Gastrocnemius medialis (tissue), 4 donors: ENCODE results near the gene FAM200B. TPM values are rescaled to one million over a fixed set of nuclear protein-coding genes. Genes with fewer than 3 reads are reported as not detected.

Source experiments
- ATAC-seq, 2 donors: fragments of 150-250 bp; one replicate each; pipeline ENCODE4 v1.9.1; 2016
- DNase-seq, 2 donors: peaks; one replicate each; pipeline ENCODE4 v3.0.0-alpha.2; 2019
- H3K27ac ChIP-seq, 4 donors: fragments of 200-600 bp; sonication (generic); 1 replicate in 1 of 4; 2 replicates in 3 of 4; pipeline ENCODE4 v1.5.1; 2016 to 2018; ENCODE audit warnings: mild to moderate bottlenecking in 2 of 4, moderate library complexity in 1 of 4
- H3K27me3 ChIP-seq, 3 donors: fragments of 200-600 bp; sonication (generic) in 2 of 3; 1 replicate in 1 of 3; 2 replicates in 2 of 3; pipeline versions ENCODE4 v1.5.1 to v1.6.0; 2016 to 2019; ENCODE audit warnings: mild to moderate bottlenecking in 1 of 3, moderate library complexity in 1 of 3
- H3K36me3 ChIP-seq, 2 donors: fragments of 200-600 bp; sonication (generic) in 1 of 2; one replicate each; pipeline ENCODE4 v1.5.1; 2017 to 2018
- H3K4me1 ChIP-seq, 2 donors: fragments of 200-600 bp; sonication (generic) in 1 of 2; one replicate each; pipeline ENCODE4 v1.5.1; 2016 to 2017; ENCODE audit warnings: mild to moderate bottlenecking in 2 of 2
- H3K4me3 ChIP-seq, 4 donors: fragments of 200-600 bp; sonication (generic) in 3 of 4; 1 replicate in 1 of 4; 2 replicates in 3 of 4; pipeline ENCODE4 v1.5.1; 2016 to 2019; ENCODE audit warnings: mild to moderate bottlenecking in 2 of 4
- H3K9me3 ChIP-seq, 3 donors: fragments of 200-600 bp; sonication (generic) in 2 of 3; 1 replicate in 1 of 3; 2 replicates in 2 of 3; pipeline ENCODE4 v1.5.1; 2016 to 2019
- CTCF ChIP-seq, 5 experiments: fragments of 450-650 bp in 3 of 5; fragments of 200-600 bp in 2 of 5; sonication (generic) in 2 of 5; IDR thresholded peaks in 4 of 5; conservative IDR thresholded peaks in 1 of 5; 1 replicate in 4 of 5; 2 replicates in 1 of 5; pipeline ENCODE4 v1.5.1; 2016 to 2019; ENCODE audit warnings: antibody characterized with exemption in 5 of 5, mild to moderate bottlenecking in 3 of 5, moderate library complexity in 3 of 5
- POLR2A ChIP-seq, 2 donors: fragments of 450-650 bp; IDR thresholded peaks; one replicate each; pipeline ENCODE4 v1.6.1; 2017; ENCODE audit warnings: antibody characterized with exemption in 2 of 2, mild to moderate bottlenecking in 2 of 2, moderate library complexity in 2 of 2
- in situ Hi-C, 4 donors: fragments of 200-750 bp; cut with MboI; loops; one replicate each; pipeline versions ENCODE4 v1.15.0 to v1.8.0; 2017; ENCODE audit warnings: low sequenced_read_pairs in 4 of 4
- intact Hi-C: fragments of 100-400 bp; cut with DNase I; formaldehyde crosslinking; loops from one replicate; pipeline ENCODE4 v1.15.1; 2023; ENCODE audit warnings: low total_unique reads
- total RNA-seq, 4 donors: library from RNA; depleted of rRNA; stranded (reverse); fragments of >200 nt; gene quantifications; one replicate each; pipeline versions ENCODE4 v1.1.0 to v1.2.3, GENCODE V29; 2016

Gene FAM200B
- total RNA-seq, 4 donors from 2014 or later = 16.5 to 33.3 (median 21.1) TPM

DNA sequence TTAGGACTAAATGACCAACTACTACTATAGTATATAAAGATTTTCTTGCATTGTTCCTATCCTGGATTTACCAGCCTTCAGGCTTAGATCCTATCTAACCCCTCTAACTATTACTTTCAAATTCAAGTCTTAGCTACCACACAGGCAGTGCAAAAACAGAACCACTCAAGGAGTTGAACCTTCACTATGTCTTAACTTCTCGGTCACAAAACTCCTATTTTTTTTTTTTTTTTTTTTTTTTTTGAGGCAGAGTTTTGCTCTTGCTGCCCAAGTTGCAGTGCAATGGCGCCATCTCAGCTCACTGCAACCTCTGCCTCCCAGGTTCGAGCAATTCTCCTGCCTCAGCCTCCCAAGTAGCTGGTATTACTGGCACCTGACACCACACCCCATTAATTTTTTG, 6.3 kb upstream of the FAM200B start:
- H3K27ac ChIP-seq = no peak overlapping the region
- no peaks in the 10 kb centered on the region for H3K9me3 ChIP-seq
- DNase-seq (no peak), ATAC-seq (no peak)
- in situ Hi-C loops (no loop called here), intact Hi-C loops (no loop called here)
- H3K4me3 ChIP-seq = no peak overlapping the region
- H3K4me1 ChIP-seq = no peaks in the 10 kb centered on the region
- H3K36me3 ChIP-seq = no peaks in the 10 kb centered on the region
- TF ChIP-seq POLR2A (IDR thresholded peaks at IDR 0.05) = no peak
- no peak for TF ChIP-seq CTCF (IDR thresholded peaks at IDR 0.05 in 4 of 5, conservative IDR thresholded peaks at IDR 0.05 in 1 of 5)
- no peaks in the 10 kb centered on the region for H3K27me3 ChIP-seq

DNA sequence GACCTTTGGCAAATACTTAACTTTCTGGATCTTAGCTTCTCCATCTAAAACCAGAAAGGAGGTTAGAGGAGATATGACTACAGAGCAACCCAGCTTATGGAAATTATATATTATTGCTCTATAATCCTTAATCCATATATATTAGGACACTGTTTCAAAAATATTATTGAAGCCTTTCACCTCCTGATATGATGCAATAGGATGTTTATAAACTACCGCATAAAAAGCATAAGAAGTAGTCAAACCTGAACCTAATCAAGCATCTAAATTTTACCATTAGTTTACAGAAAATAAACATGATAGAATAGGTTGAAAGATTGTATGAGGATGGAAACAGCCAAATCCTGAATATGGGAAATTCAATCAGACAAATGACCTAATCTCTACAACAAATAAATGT, 5.6 kb upstream of the FAM200B start:
- Histone ChIP-seq H3K9me3 (no peaks in the 10 kb centered on the region), H3K4me3 (no peak overlapping the region), H3K27ac (no peak overlapping the region), H3K36me3 (no peaks in the 10 kb centered on the region), H3K4me1 (peaks cover under 1 to 3% of the 10 kb centered on the region in 2 donors), H3K27me3 (no peaks in the 10 kb centered on the region)
- no peak for TF ChIP-seq CTCF (IDR thresholded peaks at IDR 0.05 in 4 of 5, conservative IDR thresholded peaks at IDR 0.05 in 1 of 5)
- TF ChIP-seq POLR2A (IDR thresholded peaks at IDR 0.05) = no peak
- intact Hi-C loops (no loop called here), in situ Hi-C loops (no loop called here)
- ATAC-seq (no peak), DNase-seq (no peak)

DNA sequence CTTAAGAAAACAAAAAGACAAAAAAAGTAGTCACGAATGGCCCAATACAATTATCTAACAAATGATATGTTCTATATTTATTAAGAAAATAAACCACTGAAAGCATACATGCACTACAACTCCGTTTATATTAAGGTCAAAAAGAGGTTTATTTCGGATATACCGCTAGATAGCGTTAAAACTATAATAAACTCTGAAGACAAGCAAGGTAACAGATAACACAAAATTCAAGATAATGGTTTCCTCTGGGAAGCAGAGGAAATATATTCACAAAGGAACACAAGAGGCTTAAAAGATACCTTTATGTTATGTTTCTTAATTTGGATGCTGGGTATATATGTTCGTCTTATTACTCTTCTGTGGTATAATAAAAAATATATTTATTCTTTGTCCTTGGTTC, 4.7 kb upstream of the FAM200B start:
- Histone ChIP-seq H3K4me1 (peaks cover 3 to 4% of the 10 kb centered on the region in 2 donors), H3K9me3 (no peaks in the 10 kb centered on the region), H3K36me3 (no peaks in the 10 kb centered on the region), H3K27me3 (no peaks in the 10 kb centered on the region), H3K4me3 (no peak overlapping the region), H3K27ac (no peak overlapping the region)
- ATAC-seq = no peak
- TF ChIP-seq POLR2A (IDR thresholded peaks at IDR 0.05) (no peak), CTCF (IDR thresholded peaks at IDR 0.05 in 4 of 5, conservative IDR thresholded peaks at IDR 0.05 in 1 of 5) (no peak)
- intact Hi-C loops (no loop called here), in situ Hi-C loops (no loop called here)
- no peak for DNase-seq

- intact Hi-C loops (no loop called here), in situ Hi-C loops (no loop called here)
- Histone ChIP-seq H3K27ac (no peak overlapping the region), H3K27me3 (no peaks in the 10 kb centered on the region), H3K9me3 (no peaks in the 10 kb centered on the region), H3K4me3 (no peak overlapping the region), H3K36me3 (no peaks in the 10 kb centered on the region), H3K4me1 (peaks cover 5 to 8% of the 10 kb centered on the region in 2 donors)
- DNase-seq (no peak), ATAC-seq (no peak)
- no peak for TF ChIP-seq CTCF (IDR thresholded peaks at IDR 0.05 in 4 of 5, conservative IDR thresholded peaks at IDR 0.05 in 1 of 5)
- TF ChIP-seq POLR2A (IDR thresholded peaks at IDR 0.05) = no peak
These were observed 4.1 kb upstream of the FAM200B start for GRCh38 chr4:15677507-15677988.

GRCh38 chr4:15681067-15681371, 608 bp upstream of the FAM200B start:
- DNase-seq (no peak), ATAC-seq (no peak)
- peaks cover 9 to 15% of the 10 kb centered on the region in 2 donors for H3K4me1 ChIP-seq
- peak overlapping the region; percentile 82 to 89 (median 84) for H3K27ac ChIP-seq
- intact Hi-C loops (loop anchor here (1.0 kb wide), 1 partner anchor 25 kb away; no protein-coding TSS in a partner anchor), in situ Hi-C loops (no loop called here)
- TF ChIP-seq CTCF (IDR thresholded peaks at IDR 0.05 in 4 of 5, conservative IDR thresholded peaks at IDR 0.05 in 1 of 5) = no peak
- H3K36me3 ChIP-seq = no peaks in the 10 kb centered on the region
- no peaks in the 10 kb centered on the region for H3K9me3 ChIP-seq
- H3K4me3 ChIP-seq = peak overlapping the region; percentile 82 to 94 (median 86)
- H3K27me3 ChIP-seq = no peaks in the 10 kb centered on the region
